ENCODE measurements around the gene CCDC13. TPM values are rescaled to one million over a fixed set of nuclear protein-coding genes. Genes with fewer than 3 reads are reported as not detected.

The CCDC13 gene
- polyA plus RNA-seq, 1 donor from 2014 or later: 6.5 TPM

DNA sequence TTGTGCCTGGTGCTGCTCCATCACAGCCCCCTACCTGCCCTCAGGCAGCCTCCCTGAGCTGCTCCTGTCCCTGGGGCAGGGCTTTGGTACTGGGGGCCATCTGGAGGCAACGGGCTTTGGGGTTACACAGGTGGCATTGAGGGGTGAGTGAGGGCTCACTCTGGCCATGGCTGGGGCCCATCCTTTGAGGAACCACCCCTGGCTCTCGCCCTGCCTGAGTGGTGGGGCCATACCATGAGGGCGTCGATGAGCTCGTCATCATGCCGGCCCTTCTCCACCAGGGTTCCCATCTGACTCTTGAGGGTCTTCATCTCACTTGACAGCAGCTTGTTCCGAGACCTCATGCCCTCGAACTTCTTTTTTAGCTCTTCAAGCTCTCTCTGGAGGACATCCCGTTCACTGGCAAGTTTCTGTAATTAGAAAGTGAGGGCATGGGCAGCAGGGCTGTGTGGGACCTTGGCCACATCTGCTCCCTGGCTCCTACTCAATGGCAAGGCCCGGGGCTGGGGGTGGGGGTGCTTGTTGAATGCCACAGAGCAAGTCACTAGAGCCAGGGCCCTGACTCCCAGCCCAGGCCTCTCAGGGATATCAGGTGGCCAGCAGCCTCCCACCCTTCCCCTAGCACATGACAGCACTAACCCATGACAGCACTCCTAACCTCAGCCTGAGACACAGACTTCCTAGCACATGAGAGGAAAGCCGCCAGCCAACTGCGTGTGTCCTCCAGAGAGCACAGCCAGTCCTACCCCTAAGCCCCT, 33.5 kb downstream of the CCDC13 start:
- Histone ChIP-seq H3K4me2 (ENCODE audit: low read length) (no peak overlapping the region), H3K36me3 (ENCODE audit: insufficient read depth, low read length) (no peaks in the 10 kb centered on the region), H4K20me1 (ENCODE audit: insufficient read depth) (no peaks in the 10 kb centered on the region), H3K27ac (ENCODE audit: low read length) (no peak overlapping the region), H3K9ac (ENCODE audit: low read length) (no peak overlapping the region), H3K4me3 (ENCODE audit: low read length) (no peak overlapping the region), H3K79me2 (replicated peaks; ENCODE audit: insufficient read depth, low read length) (no peaks in the 10 kb centered on the region), H2AFZ (ENCODE audit: low read depth, low read length) (no peak overlapping the region), H3F3A (ENCODE audit: insufficient read depth, low read length, poor library complexity, severe bottlenecking) (no peaks in the 10 kb centered on the region), H3K27me3 (ENCODE audit: insufficient read depth, low read depth, low read length) (no peaks in the 10 kb centered on the region), H3K9me2 (ENCODE audit: insufficient read depth, low read length) (no peaks in the 10 kb centered on the region), H3K9me3 (ENCODE audit: low read length) (no peaks in the 10 kb centered on the region)
- no peak for TF ChIP-seq TAF1 (IDR thresholded peaks at IDR 0.05; ENCODE audit: low read depth)
- TF ChIP-seq, protein P1, sequence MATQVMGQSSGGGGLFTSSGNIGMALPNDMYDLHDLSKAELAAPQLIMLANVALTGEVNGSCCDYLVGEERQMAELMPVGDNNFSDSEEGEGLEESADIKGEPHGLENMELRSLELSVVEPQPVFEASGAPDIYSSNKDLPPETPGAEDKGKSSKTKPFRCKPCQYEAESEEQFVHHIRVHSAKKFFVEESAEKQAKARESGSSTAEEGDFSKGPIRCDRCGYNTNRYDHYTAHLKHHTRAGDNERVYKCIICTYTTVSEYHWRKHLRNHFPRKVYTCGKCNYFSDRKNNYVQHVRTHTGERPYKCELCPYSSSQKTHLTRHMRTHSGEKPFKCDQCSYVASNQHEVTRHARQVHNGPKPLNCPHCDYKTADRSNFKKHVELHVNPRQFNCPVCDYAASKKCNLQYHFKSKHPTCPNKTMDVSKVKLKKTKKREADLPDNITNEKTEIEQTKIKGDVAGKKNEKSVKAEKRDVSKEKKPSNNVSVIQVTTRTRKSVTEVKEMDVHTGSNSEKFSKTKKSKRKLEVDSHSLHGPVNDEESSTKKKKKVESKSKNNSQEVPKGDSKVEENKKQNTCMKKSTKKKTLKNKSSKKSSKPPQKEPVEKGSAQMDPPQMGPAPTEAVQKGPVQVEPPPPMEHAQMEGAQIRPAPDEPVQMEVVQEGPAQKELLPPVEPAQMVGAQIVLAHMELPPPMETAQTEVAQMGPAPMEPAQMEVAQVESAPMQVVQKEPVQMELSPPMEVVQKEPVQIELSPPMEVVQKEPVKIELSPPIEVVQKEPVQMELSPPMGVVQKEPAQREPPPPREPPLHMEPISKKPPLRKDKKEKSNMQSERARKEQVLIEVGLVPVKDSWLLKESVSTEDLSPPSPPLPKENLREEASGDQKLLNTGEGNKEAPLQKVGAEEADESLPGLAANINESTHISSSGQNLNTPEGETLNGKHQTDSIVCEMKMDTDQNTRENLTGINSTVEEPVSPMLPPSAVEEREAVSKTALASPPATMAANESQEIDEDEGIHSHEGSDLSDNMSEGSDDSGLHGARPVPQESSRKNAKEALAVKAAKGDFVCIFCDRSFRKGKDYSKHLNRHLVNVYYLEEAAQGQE (IDR thresholded peaks at IDR 0.05; ENCODE audit: borderline replicate concordance): no peak
- no peak for TF ChIP-seq RAD21 (conservative IDR thresholded peaks at IDR 0.05)
- TF ChIP-seq POLR2AphosphoS5 (IDR thresholded peaks at IDR 0.05): no peak
- TF ChIP-seq EP300 (conservative IDR thresholded peaks at IDR 0.05; ENCODE audit: poor library complexity, severe bottlenecking): no peak
- no peak for TF ChIP-seq EZH2 (IDR thresholded peaks at IDR 0.05; ENCODE audit: borderline replicate concordance, insufficient read depth, low read length, poor library complexity, severe bottlenecking)
- TF ChIP-seq MXI1 (conservative IDR thresholded peaks at IDR 0.05; ENCODE audit: poor library complexity, severe bottlenecking): no peak
- TF ChIP-seq SMC3 (conservative IDR thresholded peaks at IDR 0.05; ENCODE audit: poor library complexity): no peak
- TF ChIP-seq, protein P2, sequence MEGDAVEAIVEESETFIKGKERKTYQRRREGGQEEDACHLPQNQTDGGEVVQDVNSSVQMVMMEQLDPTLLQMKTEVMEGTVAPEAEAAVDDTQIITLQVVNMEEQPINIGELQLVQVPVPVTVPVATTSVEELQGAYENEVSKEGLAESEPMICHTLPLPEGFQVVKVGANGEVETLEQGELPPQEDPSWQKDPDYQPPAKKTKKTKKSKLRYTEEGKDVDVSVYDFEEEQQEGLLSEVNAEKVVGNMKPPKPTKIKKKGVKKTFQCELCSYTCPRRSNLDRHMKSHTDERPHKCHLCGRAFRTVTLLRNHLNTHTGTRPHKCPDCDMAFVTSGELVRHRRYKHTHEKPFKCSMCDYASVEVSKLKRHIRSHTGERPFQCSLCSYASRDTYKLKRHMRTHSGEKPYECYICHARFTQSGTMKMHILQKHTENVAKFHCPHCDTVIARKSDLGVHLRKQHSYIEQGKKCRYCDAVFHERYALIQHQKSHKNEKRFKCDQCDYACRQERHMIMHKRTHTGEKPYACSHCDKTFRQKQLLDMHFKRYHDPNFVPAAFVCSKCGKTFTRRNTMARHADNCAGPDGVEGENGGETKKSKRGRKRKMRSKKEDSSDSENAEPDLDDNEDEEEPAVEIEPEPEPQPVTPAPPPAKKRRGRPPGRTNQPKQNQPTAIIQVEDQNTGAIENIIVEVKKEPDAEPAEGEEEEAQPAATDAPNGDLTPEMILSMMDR (IDR thresholded peaks at IDR 0.05; ENCODE audit: poor library complexity, severe bottlenecking): no peak

DNA sequence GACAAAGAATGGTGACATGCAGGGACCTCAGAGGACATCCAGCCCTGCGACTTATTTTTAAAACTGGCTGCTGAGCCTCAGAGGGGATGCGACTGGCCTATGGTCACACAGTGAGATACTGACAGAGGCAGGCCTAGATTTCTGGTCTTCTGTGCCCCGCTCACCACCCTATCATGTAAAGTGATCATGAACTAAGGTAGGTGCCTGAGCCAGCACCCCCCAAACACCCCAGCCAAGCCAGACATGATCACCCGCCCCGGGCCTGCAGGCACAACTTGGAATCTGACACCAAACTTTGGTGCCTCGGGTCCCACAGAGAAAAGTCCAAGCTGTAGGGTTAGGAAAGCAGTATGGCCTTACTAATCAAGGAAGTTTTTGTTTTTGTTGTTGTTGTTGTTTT, 36.5 kb downstream of the CCDC13 start:
- Histone ChIP-seq H3K27ac (ENCODE audit: low read length) (no peak overlapping the region), H3K36me3 (ENCODE audit: insufficient read depth, low read length) (no peaks in the 10 kb centered on the region), H3K4me2 (ENCODE audit: low read length) (no peak overlapping the region), H3K4me3 (ENCODE audit: low read length) (no peak overlapping the region), H3K9ac (ENCODE audit: low read length) (no peak overlapping the region), H4K20me1 (ENCODE audit: insufficient read depth) (no peaks in the 10 kb centered on the region), H3F3A (ENCODE audit: insufficient read depth, low read length, poor library complexity, severe bottlenecking) (no peaks in the 10 kb centered on the region), H3K9me3 (ENCODE audit: low read length) (no peaks in the 10 kb centered on the region), H2AFZ (ENCODE audit: low read depth, low read length) (no peak overlapping the region), H3K79me2 (replicated peaks; ENCODE audit: insufficient read depth, low read length) (no peaks in the 10 kb centered on the region), H3K9me2 (ENCODE audit: insufficient read depth, low read length) (no peaks in the 10 kb centered on the region), H3K27me3 (ENCODE audit: insufficient read depth, low read depth, low read length) (no peaks in the 10 kb centered on the region)
- TF ChIP-seq, protein P1 (IDR thresholded peaks at IDR 0.05; ENCODE audit: borderline replicate concordance): no peak
- TF ChIP-seq TAF1 (IDR thresholded peaks at IDR 0.05; ENCODE audit: low read depth) (no peak), EZH2 (IDR thresholded peaks at IDR 0.05; ENCODE audit: borderline replicate concordance, insufficient read depth, low read length, poor library complexity, severe bottlenecking) (no peak), EP300 (conservative IDR thresholded peaks at IDR 0.05; ENCODE audit: poor library complexity, severe bottlenecking) (no peak), SMC3 (conservative IDR thresholded peaks at IDR 0.05; ENCODE audit: poor library complexity) (no peak), POLR2AphosphoS5 (IDR thresholded peaks at IDR 0.05) (no peak), MXI1 (conservative IDR thresholded peaks at IDR 0.05; ENCODE audit: poor library complexity, severe bottlenecking) (no peak), RAD21 (conservative IDR thresholded peaks at IDR 0.05) (no peak)
- TF ChIP-seq, protein P2 (IDR thresholded peaks at IDR 0.05; ENCODE audit: poor library complexity, severe bottlenecking): no peak

Measured in neural cell (in vitro differentiated cells).